HG02970 (cell line): ENCODE measurements around the gene GRM1.
"Not testable (repeated sequence)": the region's sequence is repeated elsewhere in the genome, so short reads cannot be mapped to it uniquely, and the experiment has no call there.

Experiments
- ATAC-seq: cut with Tn5 transposase; IDR thresholded peaks from one replicate; pipeline ENCODE4 v1.9.1; 2021; ENCODE audit warnings: mild to moderate bottlenecking, moderate library complexity, moderate number of reproducible peaks; ENCODE audit not compliant: unreplicated experiment, low FRiP score

Gene GRM1

GRCh38 chr6:146189131-146189530 is 160.3 kb downstream of the GRM1 start:
- ATAC-seq: no peak

- ATAC-seq: no peak
Measured at GRCh38 chr6:146190581-146190980, 161.7 kb downstream of the GRM1 start.

DNA sequence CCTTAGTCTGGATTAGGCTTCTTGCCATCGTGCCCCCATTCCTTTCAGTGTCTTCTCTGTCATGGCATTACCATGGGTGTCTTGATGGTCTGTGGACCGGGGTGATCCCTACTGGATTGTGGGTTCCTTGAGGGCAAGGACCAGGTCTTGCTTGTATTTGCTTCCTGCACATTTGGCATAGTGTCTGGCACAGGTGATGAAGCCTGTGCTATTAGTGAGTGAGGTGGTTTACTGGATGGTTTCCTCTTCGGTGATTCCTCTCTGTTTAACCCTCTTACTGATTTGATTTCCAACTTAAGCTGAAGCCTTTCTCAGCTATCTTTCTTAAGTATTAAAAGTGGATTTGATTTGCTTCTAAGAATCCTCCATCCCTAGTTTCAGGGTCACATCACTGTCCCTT is 162.3 kb downstream of the GRM1 start:
- no peak for ATAC-seq

GRCh38 chr6:146191612-146192011 is 162.8 kb downstream of the GRM1 start:
- ATAC-seq: no peak

DNA sequence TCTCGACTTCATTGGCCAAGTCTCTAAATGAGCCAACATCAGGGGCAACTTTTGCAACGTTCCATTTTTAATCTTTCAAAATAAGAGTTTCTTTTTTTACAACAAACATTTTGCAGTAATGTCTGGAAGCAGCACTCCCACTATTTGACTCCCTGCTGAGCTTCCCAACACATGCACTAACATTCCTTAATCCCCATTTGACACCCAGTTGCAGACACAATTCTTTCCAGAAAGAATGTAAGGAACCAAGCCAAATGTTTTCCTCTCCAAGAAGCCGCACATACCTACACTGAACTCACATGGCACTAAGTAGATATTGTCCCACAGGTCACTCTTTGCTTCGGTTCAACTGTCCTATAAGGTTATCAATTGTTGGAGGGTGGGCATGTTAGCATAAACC is 165.6 kb downstream of the GRM1 start:
- ATAC-seq: no peak

DNA sequence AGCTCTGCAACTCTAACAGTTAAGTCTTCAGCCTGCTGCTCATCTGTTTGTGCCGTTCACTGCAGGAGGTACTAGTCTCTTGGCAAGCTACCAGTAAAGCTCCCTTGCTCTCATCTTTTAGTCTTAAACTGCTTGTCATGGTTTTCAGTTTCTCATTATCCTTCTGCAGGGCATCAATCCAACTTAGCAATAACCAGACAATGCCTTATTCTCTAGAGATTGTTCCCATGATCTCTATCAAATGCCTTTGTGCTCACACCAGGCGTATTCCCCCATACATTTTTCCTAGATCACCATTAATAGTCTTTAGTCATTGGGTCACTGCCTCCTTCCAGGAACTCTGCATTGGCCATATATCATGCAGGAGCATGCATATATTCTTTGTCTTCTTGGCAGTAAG is 171.3 kb downstream of the GRM1 start:
- ATAC-seq: no peak

GRCh38 chr6:146202570-146202969 is 173.7 kb downstream of the GRM1 start:
- no peak for ATAC-seq

- ATAC-seq: no peak
Measured at GRCh38 chr6:146209942-146210341, 181.1 kb downstream of the GRM1 start.

GRCh38 chr6:146210406-146211083 is 181.7 kb downstream of the GRM1 start:
- ATAC-seq: no peak

- ATAC-seq: no peak
Measured at GRCh38 chr6:146211646-146212045, 182.8 kb downstream of the GRM1 start.

DNA sequence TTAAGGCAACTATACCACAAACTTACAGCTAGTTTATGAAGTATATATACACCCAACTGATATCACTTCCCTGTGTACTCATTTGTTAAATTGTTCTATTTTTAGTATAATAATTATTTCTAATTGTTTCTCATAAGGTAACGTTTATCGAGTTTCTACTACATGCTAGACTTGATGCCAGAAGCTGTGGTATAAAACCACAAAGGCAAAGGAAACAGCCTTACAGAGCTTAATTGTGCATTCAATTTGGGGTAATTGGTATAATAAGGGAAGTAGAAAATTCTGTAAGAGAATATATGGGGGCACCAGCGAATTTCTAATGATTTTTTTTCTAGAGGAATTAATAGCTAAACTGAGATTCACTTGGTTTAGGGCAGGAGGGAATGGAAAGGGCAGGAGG is 183.9 kb downstream of the GRM1 start:
- no peak for ATAC-seq

- ATAC-seq: no peak
Measured at GRCh38 chr6:146219101-146219500, 190.2 kb downstream of the GRM1 start.

- no peak for ATAC-seq
Measured at GRCh38 chr6:146224449-146224848, 195.6 kb downstream of the GRM1 start.

- ATAC-seq: no peak
Measured at GRCh38 chr6:146224988-146225387, 196.1 kb downstream of the GRM1 start.

DNA sequence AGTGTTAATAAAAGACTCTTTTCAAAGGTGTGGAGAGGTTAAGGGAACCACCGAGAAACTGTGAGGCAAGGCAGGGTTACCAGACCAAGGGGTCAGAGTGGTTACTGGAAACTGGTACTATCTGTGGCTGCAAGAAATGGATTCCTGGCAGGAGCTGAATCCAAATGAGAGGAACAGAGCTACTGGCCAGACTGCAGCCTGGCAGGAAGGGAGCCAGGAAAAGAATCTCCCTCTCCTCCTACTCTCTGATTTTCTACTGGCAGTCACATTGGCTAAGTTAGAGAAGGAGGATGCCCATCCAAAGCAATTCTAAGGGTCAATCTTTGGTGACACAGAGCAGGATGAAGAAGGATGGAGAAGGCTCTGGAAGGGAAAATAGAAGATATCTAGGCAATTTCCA is 211.5 kb downstream of the GRM1 start:
- ATAC-seq: no peak

DNA sequence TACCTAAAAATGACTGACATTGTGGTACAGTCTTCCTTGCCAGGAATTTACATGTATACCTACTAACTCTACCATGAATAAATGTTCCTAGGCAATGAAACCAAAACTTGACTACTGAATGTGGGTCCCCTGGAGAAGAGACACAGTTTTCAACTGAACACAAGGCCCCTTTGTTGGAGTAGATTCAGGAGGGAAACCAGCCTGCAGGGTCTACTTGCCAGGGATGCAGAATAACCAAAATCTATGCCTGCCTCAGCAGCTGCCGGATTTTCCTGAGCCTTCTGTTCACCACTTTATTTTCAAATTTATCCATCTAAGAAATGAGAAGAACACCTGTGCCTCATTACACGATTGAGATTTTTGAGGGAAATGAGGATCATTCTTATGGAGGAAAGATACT is 211.9 kb downstream of the GRM1 start:
- ATAC-seq: no peak

- ATAC-seq: not testable (repeated sequence)
Measured at GRCh38 chr6:146243646-146244045, 214.8 kb downstream of the GRM1 start.

DNA sequence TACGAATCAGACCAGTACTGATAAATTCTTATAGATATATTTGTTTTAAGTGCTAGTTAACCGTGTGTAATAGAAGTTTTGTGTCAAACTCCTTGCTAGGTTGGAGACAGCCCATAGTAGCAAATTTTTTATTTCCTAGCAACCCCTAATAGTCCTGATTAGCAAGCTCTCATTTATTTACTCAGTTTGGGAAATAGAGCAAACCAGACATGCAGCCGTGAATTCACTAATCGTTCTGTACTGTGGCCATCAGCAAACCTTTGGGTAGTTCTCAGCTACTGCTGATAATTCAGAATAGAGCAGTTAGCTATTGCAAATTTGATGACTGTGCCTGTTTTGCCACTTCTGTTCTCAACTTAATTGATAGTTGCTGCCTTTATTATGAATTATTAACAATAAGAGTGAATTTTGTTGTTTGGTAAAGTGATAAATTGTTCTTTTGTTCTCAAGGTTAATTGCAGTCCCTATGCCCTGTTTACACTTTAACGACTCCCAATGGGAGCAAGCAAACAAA is 215.8 kb downstream of the GRM1 start:
- ATAC-seq: no peak

DNA sequence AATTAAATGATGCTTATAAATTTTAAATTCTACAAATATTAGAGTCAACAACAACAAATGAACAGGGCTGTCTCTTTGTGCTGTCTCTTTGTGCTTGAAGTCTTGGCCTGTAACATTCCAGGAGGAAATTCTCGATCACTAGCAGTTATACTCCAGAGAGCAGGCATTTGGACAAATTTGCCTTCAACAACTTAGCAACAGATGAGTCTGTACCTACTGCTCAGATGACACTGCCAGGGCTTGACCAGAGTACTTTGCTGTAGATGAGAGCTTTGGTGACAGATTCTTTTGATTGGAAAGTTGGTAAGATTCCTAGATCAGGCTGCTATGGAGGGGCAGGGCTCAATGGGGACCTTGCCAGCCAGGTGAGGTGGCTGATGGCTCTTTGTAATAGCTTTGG is 217.2 kb downstream of the GRM1 start:
- ATAC-seq: no peak

GRCh38 chr6:146253691-146254090 is 224.8 kb downstream of the GRM1 start:
- no peak for ATAC-seq

- ATAC-seq: no peak
Measured at GRCh38 chr6:146258206-146258605, 229.3 kb downstream of the GRM1 start.

DNA sequence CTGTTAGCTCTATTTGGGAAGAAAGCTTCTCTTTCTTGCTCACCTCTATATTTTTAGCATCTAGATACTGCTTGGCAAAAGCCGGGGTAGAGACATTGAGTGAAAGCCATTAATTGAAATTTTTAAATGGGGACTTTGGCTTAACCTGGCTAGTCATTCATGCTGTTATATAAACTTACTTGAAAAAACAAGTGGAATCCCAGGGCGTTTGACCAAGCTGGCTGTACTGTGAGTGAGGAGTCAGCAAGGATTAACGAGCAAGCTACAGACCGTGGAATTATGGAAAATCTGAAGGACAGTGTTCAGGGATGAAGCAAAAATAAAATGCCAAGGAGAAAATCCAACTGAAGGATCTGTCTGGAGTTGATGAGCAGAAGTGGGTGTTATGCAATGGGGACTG is 232.0 kb downstream of the GRM1 start:
- ATAC-seq: no peak

- ATAC-seq: no peak
Measured at GRCh38 chr6:146265056-146265455, 236.2 kb downstream of the GRM1 start.
